Large intestine (tissue), 3 donors: Measurements from ENCODE around the gene VCL. TPM values are rescaled to one million over a fixed set of nuclear protein-coding genes. Genes with fewer than 3 reads are reported as not detected.

Experiments
- DNase-seq, 2 donors: peaks; one replicate each; pipeline versions ENCODE4 v3.0.0 to v3.0.0-alpha.2; 2013
- H3K27ac ChIP-seq: one replicate; pipeline ENCODE4 v1.5.1; 2013; ENCODE audit warnings: low read length
- H3K27me3 ChIP-seq: 2 replicates; pipeline ENCODE4 v1.6.1; 2013; ENCODE audit warnings: low read length; ENCODE audit not compliant: control insufficient read depth, insufficient read depth
- H3K36me3 ChIP-seq: 2 replicates; pipeline ENCODE4 v1.6.1; 2013; ENCODE audit warnings: low read length; ENCODE audit not compliant: control insufficient read depth, insufficient read depth
- H3K4me1 ChIP-seq: one replicate; pipeline ENCODE4 v1.6.1; 2013; ENCODE audit warnings: low read length; ENCODE audit not compliant: control insufficient read depth, insufficient read depth
- H3K4me3 ChIP-seq: one replicate; pipeline ENCODE4 v1.5.1; 2013; ENCODE audit warnings: low read length
- H3K9me3 ChIP-seq: one replicate; pipeline ENCODE4 v1.6.1; 2013; ENCODE audit warnings: mild to moderate bottlenecking, low read depth, low read length, moderate library complexity; ENCODE audit not compliant: control insufficient read depth
- WGBS: methylation state at CpG from one replicate; pipeline ENCODE4 v1.1.5; 2013; ENCODE audit warnings: low lambda C conversion rate; ENCODE audit not compliant: insufficient coverage; 5-methylcytosine and 5-hydroxymethylcytosine counted together
- polyA plus RNA-seq: library from polyadenylated mRNA; unstranded; fragments of 120-200 nt; gene quantifications from one replicate; pipeline ENCODE4 v1.2.1, GENCODE V29; 2013

VCL gene
- polyA plus RNA-seq, 1 donor, result 69.3 TPM

- Histone ChIP-seq H3K27ac (no peak overlapping the region), H3K36me3 (no peaks in the 10 kb centered on the region), H3K9me3 (no peaks in the 10 kb centered on the region), H3K4me3 (no peak overlapping the region), H3K4me1 (peaks cover under 1% of the 10 kb centered on the region), H3K27me3 (no peaks in the 10 kb centered on the region)
- no CpG with 5 or more reads among the region's 2 CpGs for WGBS
- no peak for DNase-seq
These were observed 167.6 kb downstream of the VCL start for GRCh38 chr10:74165530-74165901.

- Histone ChIP-seq H3K9me3 (no peaks in the 10 kb centered on the region), H3K27ac (no peak overlapping the region), H3K4me1 (no peaks in the 10 kb centered on the region), H3K27me3 (no peaks in the 10 kb centered on the region), H3K36me3 (no peaks in the 10 kb centered on the region), H3K4me3 (no peak overlapping the region)
- DNase-seq, result no peak
- no CpG with 5 or more reads among the region's 1 CpG for WGBS
These were observed 169.5 kb downstream of the VCL start for GRCh38 chr10:74167443-74167842.

Other genes starting within 250 kb of the VCL start
- gene CHCHD1, start 216.1 kb upstream of the VCL start, polyA plus RNA-seq, result 49.7 TPM
- 146 TPM for gene ZSWIM8, start 212.5 kb upstream of the VCL start, polyA plus RNA-seq
- gene NDST2, start 186.5 kb upstream of the VCL start, polyA plus RNA-seq, result 20.8 TPM
- 44.6 TPM for gene CAMK2G, start 123.6 kb upstream of the VCL start, polyA plus RNA-seq
- 19.6 TPM for gene PLAU, start 87.0 kb upstream of the VCL start, polyA plus RNA-seq
- 43.3 TPM for gene AP3M1, start 152.7 kb downstream of the VCL start, polyA plus RNA-seq
- gene ADK, start 153.1 kb downstream of the VCL start, polyA plus RNA-seq, result 30.1 TPM